HK-2 (cell line): Measurements from ENCODE around the gene NUP133.

Experiments
- DNase-seq: peaks from one replicate; pipeline ENCODE4 v3.0.0-alpha.2; 2018; ENCODE audit not compliant: unreplicated experiment

Gene NUP133

DNA sequence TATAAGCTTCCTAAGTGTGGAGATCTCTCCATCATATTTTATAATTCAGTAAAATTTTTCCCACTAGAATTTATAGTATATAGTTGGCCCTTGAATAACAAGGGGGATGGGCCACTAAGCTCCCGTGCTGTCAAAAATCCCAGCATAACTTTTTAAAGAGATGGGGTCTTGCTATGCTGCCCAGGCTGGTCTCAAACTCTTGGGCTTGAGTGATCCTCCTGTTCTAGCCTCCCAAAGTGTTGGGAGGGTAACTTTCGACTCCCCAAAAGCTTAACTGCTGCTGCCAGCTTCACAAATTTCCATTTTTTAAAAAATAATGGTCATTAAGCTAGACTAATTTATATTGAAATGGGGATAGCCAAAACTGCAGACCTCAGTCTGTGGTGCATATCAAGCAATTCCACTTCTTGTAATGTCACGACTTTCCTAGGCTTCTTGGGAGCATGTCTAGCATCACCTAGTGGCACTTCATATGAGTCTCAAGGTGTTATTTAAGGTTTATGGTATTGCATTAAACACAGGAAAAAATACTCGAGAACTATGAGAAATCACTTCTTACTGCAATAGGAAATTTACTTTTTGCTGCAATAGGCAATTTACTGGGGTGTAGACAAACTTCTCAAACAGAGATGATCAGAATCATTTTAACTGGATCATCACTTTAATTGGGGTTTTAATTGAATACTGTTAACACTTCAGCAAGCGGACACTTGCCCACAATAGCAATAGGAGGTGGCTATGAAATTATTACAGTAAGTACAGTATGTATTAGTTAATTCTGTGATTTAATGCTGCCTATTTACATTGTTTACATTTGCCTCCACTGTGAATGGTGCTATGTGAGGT lies 55.0 kb downstream of the NUP133 start:
- no peak for DNase-seq

GRCh38 chr1:229448845-229449244 lies 59.3 kb downstream of the NUP133 start:
- no peak for DNase-seq

DNA sequence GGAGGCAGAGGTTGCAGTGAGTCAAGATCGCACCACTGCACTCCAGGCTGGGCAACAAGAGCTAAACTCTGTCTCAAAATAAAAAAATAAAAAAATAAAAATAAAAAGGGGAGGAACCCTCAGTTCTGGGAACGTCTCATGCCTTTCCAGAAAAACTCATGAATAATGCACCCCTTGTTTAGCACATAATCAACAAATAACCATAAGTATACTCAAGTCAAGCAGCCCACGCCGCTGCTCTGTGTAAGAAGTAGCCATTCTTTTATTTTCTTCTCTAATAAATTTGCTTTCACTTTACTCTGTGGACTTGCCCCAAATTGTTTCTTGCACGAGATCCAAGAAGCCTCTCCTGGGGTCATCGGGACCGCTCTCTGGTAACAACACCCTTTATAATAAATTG lies 59.8 kb downstream of the NUP133 start:
- DNase-seq: no peak

DNA sequence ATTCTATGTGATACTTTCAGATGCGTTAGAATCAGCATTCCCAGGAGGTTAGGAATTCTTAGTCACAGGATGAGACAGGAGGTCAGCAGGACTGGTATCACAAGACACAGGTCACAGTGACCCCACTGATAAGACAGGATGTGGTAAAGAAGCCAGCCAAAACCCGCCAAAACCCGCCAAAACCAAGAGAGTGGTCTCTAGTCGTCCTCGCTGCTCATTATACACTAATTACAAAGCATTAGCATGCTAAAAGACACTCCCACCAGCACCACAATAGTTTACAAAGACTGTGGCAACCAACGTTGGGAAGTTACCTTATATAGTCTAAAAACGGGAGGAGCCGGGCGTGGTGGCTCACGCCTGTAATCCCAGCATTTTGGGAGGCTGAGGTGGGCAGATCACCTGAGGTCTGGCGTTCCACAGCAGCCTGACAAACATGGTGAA lies 60.3 kb downstream of the NUP133 start:
- DNase-seq: no peak

- no peak for DNase-seq
These were observed 62.3 kb downstream of the NUP133 start for GRCh38 chr1:229445828-229446227.

GRCh38 chr1:229440851-229441537 lies 67.1 kb downstream of the NUP133 start:
- no peak for DNase-seq

- DNase-seq: no peak
These were observed 70.1 kb downstream of the NUP133 start for GRCh38 chr1:229438021-229438420.

DNA sequence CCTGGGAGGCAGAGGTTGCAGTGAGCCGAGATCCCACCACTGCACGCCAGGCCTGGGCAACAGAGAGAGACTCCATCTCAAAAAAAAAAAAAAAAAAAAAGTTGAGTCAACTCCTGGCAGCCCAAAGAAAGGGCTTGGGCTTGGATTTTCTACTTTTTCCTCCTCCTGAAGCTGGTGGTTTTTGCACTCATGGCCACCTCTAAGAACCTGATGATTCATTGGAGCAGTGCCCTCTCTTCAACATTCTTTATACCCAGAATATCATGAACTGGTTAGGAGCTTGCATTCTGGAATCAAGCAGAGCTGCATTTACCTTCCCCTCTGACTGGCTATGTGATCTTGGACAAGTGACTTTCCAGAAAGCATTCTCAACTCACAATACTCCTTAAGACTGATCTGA lies 70.7 kb downstream of the NUP133 start:
- no peak for DNase-seq

DNA sequence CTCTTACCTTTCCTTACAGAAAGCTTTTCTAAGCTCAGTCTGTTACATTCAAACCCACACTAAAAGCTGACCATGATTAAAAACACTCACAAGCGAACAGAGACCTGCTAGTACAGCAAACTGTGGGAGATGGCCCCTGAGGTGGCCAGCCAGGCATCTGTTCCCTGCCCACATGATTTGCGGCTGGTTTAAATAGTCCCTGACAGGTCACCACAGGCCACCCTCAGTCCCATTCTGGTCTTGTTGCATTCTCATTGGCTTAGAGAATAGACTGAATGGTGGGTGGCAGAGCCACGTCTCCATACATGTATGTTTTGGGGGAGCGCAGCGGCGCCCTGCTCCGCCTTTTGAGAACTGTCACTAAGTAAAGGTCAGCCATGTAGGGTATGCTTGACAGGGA lies 71.9 kb downstream of the NUP133 start:
- no peak for DNase-seq

- DNase-seq: no peak
These were observed 73.5 kb downstream of the NUP133 start for GRCh38 chr1:229434641-229435051.

- no peak for DNase-seq
These were observed 74.0 kb downstream of the NUP133 start, which contains the start of gene ACTA1 for GRCh38 chr1:229434005-229434640. TSS of gene ACTA1 (minus strand) at chr1:229434094. CDS start at chr1:229433115, 979 bp downstream.

GRCh38 chr1:229433364-229434004 lies 74.7 kb downstream of the NUP133 start:
- DNase-seq: no peak

- DNase-seq: no peak
These were observed 75.2 kb downstream of the NUP133 start for GRCh38 chr1:229432905-229433304.

GRCh38 chr1:229432116-229432461 lies 76.1 kb downstream of the NUP133 start:
- DNase-seq: no peak

GRCh38 chr1:229431284-229432115 lies 76.6 kb downstream of the NUP133 start:
- no peak for DNase-seq

- peak; percentile 40 for DNase-seq
These were observed 77.3 kb downstream of the NUP133 start for GRCh38 chr1:229430761-229431283.

DNA sequence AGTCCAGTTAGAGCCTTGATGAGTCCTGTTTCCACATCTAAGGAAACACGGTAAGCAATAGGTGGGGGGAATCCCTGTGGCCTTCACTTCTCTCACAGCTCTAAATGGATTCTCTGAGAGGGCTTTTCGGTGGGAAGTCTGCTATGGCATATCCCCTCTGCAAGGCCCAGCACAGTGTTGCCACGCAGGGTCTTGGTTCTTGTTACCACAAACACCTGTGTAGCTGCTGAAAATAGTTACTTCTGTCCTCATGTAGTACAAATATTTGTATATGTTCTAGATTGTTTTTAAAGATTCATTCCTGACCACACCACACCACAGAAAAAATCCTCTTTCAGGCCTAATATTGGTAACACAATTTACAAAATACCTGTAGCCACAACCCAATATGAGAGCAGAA lies 79.9 kb downstream of the NUP133 start:
- DNase-seq: no peak

DNA sequence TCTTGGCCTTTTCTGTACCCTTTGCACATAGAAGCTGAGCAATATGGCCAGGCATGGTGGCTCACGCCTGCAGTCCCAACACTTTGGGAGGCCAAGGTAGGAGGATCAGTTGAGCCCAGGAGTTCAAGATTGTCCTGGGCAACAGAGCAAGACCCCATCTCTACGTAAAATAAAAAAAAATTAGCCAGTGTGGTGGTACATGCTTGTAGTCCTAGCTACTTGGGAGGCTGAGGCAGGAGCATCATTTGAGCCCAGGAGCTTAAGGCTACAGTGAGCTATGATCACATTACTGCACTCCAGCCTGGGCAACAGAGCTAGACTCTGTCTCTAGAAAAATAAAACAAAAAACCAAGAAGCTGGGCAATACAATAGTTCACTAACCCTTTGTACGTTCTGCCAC lies 80.6 kb downstream of the NUP133 start:
- no peak for DNase-seq

- no peak for DNase-seq
These were observed 82.5 kb downstream of the NUP133 start for GRCh38 chr1:229425564-229426159.

GRCh38 chr1:229420765-229421164 lies 87.4 kb downstream of the NUP133 start:
- no peak for DNase-seq

DNA sequence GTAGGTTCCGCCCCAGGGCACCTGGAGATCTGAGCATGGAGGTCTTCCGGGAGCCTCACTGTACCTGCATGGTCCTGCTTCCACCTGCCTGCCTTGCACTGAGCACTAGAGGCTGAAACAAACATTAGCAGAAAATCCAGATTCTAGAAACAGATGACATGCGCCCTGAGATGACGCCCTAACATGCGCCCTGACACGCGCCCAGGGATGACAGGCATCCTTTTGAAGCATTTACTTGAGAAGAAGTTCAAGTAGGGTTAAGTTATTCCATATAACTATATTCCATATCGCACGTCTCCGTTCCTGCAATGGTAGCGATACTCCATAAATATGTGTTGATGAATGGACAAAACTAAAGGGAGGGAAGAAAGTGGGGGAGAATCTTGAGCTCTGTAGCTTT lies 87.9 kb downstream of the NUP133 start:
- no peak for DNase-seq
